ENCODE measurements around the gene NET1.

NET1 gene

GRCh38 chr10:5477948-5478693, 65.8 kb downstream of the NET1 start:
- H3K36me3 ChIP-seq (ENCODE audit: insufficient read depth, low read length) = no peaks in the 10 kb centered on the region
- H3K9ac ChIP-seq (ENCODE audit: insufficient read length) = no peak overlapping the region
- DNase-seq (ENCODE audit: low read depth, low spot score) = no peak
- no peaks in the 10 kb centered on the region for H3K9me3 ChIP-seq (ENCODE audit: low read depth, low read length)
- no peak overlapping the region for H3K27ac ChIP-seq
- TF ChIP-seq EZH2 (IDR thresholded peaks at IDR 0.05) = no peak
- no peak for TF ChIP-seq POLR2AphosphoS5 (IDR thresholded peaks at IDR 0.05; ENCODE audit: borderline replicate concordance, low read depth, low read length)
- no peak for TF ChIP-seq FOXP2 (optimal IDR thresholded peaks at IDR 0.05; ENCODE audit: control extremely low read depth, extremely low read length, insufficient read depth)
- H3K4me3 ChIP-seq = no peak overlapping the region

- TF ChIP-seq FOXP2 (optimal IDR thresholded peaks at IDR 0.05; ENCODE audit: control extremely low read depth, extremely low read length, insufficient read depth) (no peak), EZH2 (IDR thresholded peaks at IDR 0.05) (no peak), POLR2AphosphoS5 (IDR thresholded peaks at IDR 0.05; ENCODE audit: borderline replicate concordance, low read depth, low read length) (no peak)
- Histone ChIP-seq H3K36me3 (ENCODE audit: insufficient read depth, low read length) (no peaks in the 10 kb centered on the region), H3K9ac (ENCODE audit: insufficient read length) (no peak overlapping the region), H3K4me3 (no peak overlapping the region), H3K27ac (no peak overlapping the region), H3K9me3 (ENCODE audit: low read depth, low read length) (no peaks in the 10 kb centered on the region)
- DNase-seq (ENCODE audit: low read depth, low spot score) = no peak
Observed at GRCh38 chr10:5478694-5479305, 66.4 kb downstream of the NET1 start.

GRCh38 chr10:5479481-5480161, 67.3 kb downstream of the NET1 start:
- TF ChIP-seq POLR2AphosphoS5 (IDR thresholded peaks at IDR 0.05; ENCODE audit: borderline replicate concordance, low read depth, low read length) (no peak), FOXP2 (optimal IDR thresholded peaks at IDR 0.05; ENCODE audit: control extremely low read depth, extremely low read length, insufficient read depth) (no peak), EZH2 (IDR thresholded peaks at IDR 0.05) (no peak)
- DNase-seq (ENCODE audit: low read depth, low spot score) = no peak
- Histone ChIP-seq H3K36me3 (ENCODE audit: insufficient read depth, low read length) (no peaks in the 10 kb centered on the region), H3K4me3 (no peak overlapping the region), H3K9me3 (ENCODE audit: low read depth, low read length) (no peaks in the 10 kb centered on the region), H3K27ac (no peak overlapping the region), H3K9ac (ENCODE audit: insufficient read length) (no peak overlapping the region)

- DNase-seq (ENCODE audit: low read depth, low spot score) = no peak
- H3K36me3 ChIP-seq (ENCODE audit: insufficient read depth, low read length) = no peaks in the 10 kb centered on the region
- TF ChIP-seq EZH2 (IDR thresholded peaks at IDR 0.05) (no peak), FOXP2 (optimal IDR thresholded peaks at IDR 0.05; ENCODE audit: control extremely low read depth, extremely low read length, insufficient read depth) (no peak), POLR2AphosphoS5 (IDR thresholded peaks at IDR 0.05; ENCODE audit: borderline replicate concordance, low read depth, low read length) (no peak)
- H3K27ac ChIP-seq = no peak overlapping the region
- H3K4me3 ChIP-seq = no peak overlapping the region
- no peaks in the 10 kb centered on the region for H3K9me3 ChIP-seq (ENCODE audit: low read depth, low read length)
- no peak overlapping the region for H3K9ac ChIP-seq (ENCODE audit: insufficient read length)
Observed at GRCh38 chr10:5480162-5480941, 68.0 kb downstream of the NET1 start.

- Histone ChIP-seq H3K36me3 (ENCODE audit: insufficient read depth, low read length) (no peaks in the 10 kb centered on the region), H3K9ac (ENCODE audit: insufficient read length) (no peak overlapping the region), H3K9me3 (ENCODE audit: low read depth, low read length) (no peaks in the 10 kb centered on the region), H3K27ac (no peak overlapping the region), H3K4me3 (no peak overlapping the region)
- TF ChIP-seq EZH2 (IDR thresholded peaks at IDR 0.05) = no peak
- no peak for TF ChIP-seq FOXP2 (optimal IDR thresholded peaks at IDR 0.05; ENCODE audit: control extremely low read depth, extremely low read length, insufficient read depth)
- TF ChIP-seq POLR2AphosphoS5 (IDR thresholded peaks at IDR 0.05; ENCODE audit: borderline replicate concordance, low read depth, low read length) = no peak
- DNase-seq (ENCODE audit: low read depth, low spot score) = no peak
Observed at GRCh38 chr10:5481121-5481520, 68.8 kb downstream of the NET1 start.

GRCh38 chr10:5482016-5482415, 69.7 kb downstream of the NET1 start:
- no peaks in the 10 kb centered on the region for H3K9me3 ChIP-seq (ENCODE audit: low read depth, low read length)
- H3K27ac ChIP-seq = no peak overlapping the region
- DNase-seq (ENCODE audit: low read depth, low spot score) = no peak
- no peaks in the 10 kb centered on the region for H3K36me3 ChIP-seq (ENCODE audit: insufficient read depth, low read length)
- TF ChIP-seq FOXP2 (optimal IDR thresholded peaks at IDR 0.05; ENCODE audit: control extremely low read depth, extremely low read length, insufficient read depth) = no peak
- TF ChIP-seq EZH2 (IDR thresholded peaks at IDR 0.05) = no peak
- no peak for TF ChIP-seq POLR2AphosphoS5 (IDR thresholded peaks at IDR 0.05; ENCODE audit: borderline replicate concordance, low read depth, low read length)
- no peak overlapping the region for H3K9ac ChIP-seq (ENCODE audit: insufficient read length)
- H3K4me3 ChIP-seq = no peak overlapping the region

GRCh38 chr10:5484205-5484604, 71.8 kb downstream of the NET1 start:
- Histone ChIP-seq H3K27ac (no peak overlapping the region), H3K9me3 (ENCODE audit: low read depth, low read length) (no peaks in the 10 kb centered on the region), H3K9ac (ENCODE audit: insufficient read length) (no peak overlapping the region), H3K4me3 (no peak overlapping the region), H3K36me3 (ENCODE audit: insufficient read depth, low read length) (no peaks in the 10 kb centered on the region)
- TF ChIP-seq FOXP2 (optimal IDR thresholded peaks at IDR 0.05; ENCODE audit: control extremely low read depth, extremely low read length, insufficient read depth) (no peak), EZH2 (IDR thresholded peaks at IDR 0.05) (no peak), POLR2AphosphoS5 (IDR thresholded peaks at IDR 0.05; ENCODE audit: borderline replicate concordance, low read depth, low read length) (no peak)
- no peak for DNase-seq (ENCODE audit: low read depth, low spot score)

- Histone ChIP-seq H3K36me3 (ENCODE audit: insufficient read depth, low read length) (no peaks in the 10 kb centered on the region), H3K27ac (no peak overlapping the region), H3K9me3 (ENCODE audit: low read depth, low read length) (no peaks in the 10 kb centered on the region), H3K9ac (ENCODE audit: insufficient read length) (no peak overlapping the region), H3K4me3 (no peak overlapping the region)
- no peak for DNase-seq (ENCODE audit: low read depth, low spot score)
- TF ChIP-seq EZH2 (IDR thresholded peaks at IDR 0.05) (no peak), FOXP2 (optimal IDR thresholded peaks at IDR 0.05; ENCODE audit: control extremely low read depth, extremely low read length, insufficient read depth) (no peak), POLR2AphosphoS5 (IDR thresholded peaks at IDR 0.05; ENCODE audit: borderline replicate concordance, low read depth, low read length) (no peak)
Observed at GRCh38 chr10:5485290-5485689, 72.9 kb downstream of the NET1 start.
